ENCODE measurements around the gene SAMD14. TPM values are rescaled to one million over a fixed set of nuclear protein-coding genes. Genes with fewer than 3 reads are reported as not detected.
A peak's percentile ranks its signal among the peaks of the same experiment; 100 is the strongest.

SAMD14 gene
- total RNA-seq, 4 donors from 2014 or later: 0.04 to 3.8 (median 0.31) TPM; not detected in 1

DNA sequence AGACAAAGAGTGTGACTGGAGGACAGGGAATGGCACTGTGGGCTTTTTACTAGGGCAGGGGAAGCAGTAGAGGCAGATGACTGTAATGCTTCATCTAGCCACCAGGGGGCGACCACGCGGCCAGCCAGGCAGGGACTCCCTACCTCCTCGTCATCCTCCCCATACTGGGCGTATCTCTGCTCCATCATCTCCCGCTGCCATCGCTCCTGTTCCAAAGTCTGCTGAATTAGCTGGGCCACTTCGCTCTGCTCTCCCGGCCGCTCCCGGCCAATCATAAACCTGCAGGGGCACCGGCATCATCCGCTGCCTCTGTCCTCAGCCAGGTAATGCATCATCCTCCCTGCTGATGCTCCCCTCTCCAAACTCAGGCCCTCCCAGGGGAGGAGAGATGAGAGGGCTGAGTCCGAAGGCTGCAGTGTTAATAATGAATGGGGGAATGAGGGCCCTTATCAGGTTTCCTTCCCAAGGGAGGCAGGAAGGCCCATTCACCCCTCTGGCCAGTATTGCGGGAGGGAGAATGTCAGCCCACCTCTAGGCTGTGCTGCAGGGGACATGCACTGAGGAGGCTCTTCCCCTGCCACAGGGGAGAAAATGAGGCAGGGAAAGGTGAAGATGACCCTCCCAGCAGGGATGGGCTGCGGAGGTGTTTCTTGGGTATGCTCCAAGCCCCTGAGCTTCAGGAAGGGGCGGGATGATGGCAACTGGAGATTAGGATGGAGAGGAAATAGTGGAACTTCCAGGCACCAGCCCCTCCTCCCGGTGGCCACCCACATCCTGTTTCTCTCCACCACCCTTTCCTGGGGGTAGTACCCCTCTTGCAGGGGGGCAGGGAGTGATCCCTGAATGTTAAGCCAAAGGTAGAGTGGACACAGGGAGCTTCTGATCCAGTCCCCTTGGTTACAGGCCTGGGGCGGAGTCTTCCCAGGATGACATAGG lies 10.3 kb upstream of the SAMD14 start:
- Histone ChIP-seq H3K4me3 (no peak overlapping the region), H3K9me3 (no peaks in the 10 kb centered on the region), H3K27ac (peak overlapping the region in 3 of 4 donors; percentile 34 to 60 (median 53)), H3K36me3 (peaks cover 0 to 66% of the 10 kb centered on the region in 2 donors), H3K27me3 (no peaks in the 10 kb centered on the region), H3K4me1 (peaks cover 5 to 19% of the 10 kb centered on the region in 2 donors)
- in situ Hi-C loops (cut with MboI; ENCODE audit: low sequenced_read_pairs in 4 of 4): no loop called here
- DNase-seq (peak; percentile 57 to 78), ATAC-seq (peak; percentile 71 to 82)
- intact Hi-C loops (cut with DNase I; ENCODE audit: low total_unique reads): loop anchor here (1.0 kb wide), 1 partner anchor 21 kb away; no protein-coding TSS in a partner anchor
- TF ChIP-seq, protein P1, sequence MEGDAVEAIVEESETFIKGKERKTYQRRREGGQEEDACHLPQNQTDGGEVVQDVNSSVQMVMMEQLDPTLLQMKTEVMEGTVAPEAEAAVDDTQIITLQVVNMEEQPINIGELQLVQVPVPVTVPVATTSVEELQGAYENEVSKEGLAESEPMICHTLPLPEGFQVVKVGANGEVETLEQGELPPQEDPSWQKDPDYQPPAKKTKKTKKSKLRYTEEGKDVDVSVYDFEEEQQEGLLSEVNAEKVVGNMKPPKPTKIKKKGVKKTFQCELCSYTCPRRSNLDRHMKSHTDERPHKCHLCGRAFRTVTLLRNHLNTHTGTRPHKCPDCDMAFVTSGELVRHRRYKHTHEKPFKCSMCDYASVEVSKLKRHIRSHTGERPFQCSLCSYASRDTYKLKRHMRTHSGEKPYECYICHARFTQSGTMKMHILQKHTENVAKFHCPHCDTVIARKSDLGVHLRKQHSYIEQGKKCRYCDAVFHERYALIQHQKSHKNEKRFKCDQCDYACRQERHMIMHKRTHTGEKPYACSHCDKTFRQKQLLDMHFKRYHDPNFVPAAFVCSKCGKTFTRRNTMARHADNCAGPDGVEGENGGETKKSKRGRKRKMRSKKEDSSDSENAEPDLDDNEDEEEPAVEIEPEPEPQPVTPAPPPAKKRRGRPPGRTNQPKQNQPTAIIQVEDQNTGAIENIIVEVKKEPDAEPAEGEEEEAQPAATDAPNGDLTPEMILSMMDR (IDR thresholded peaks at IDR 0.05 in 4 of 5, conservative IDR thresholded peaks at IDR 0.05 in 1 of 5): peak; percentile 93 to 98 (median 97)
- TF ChIP-seq POLR2A (IDR thresholded peaks at IDR 0.05): no peak

DNA sequence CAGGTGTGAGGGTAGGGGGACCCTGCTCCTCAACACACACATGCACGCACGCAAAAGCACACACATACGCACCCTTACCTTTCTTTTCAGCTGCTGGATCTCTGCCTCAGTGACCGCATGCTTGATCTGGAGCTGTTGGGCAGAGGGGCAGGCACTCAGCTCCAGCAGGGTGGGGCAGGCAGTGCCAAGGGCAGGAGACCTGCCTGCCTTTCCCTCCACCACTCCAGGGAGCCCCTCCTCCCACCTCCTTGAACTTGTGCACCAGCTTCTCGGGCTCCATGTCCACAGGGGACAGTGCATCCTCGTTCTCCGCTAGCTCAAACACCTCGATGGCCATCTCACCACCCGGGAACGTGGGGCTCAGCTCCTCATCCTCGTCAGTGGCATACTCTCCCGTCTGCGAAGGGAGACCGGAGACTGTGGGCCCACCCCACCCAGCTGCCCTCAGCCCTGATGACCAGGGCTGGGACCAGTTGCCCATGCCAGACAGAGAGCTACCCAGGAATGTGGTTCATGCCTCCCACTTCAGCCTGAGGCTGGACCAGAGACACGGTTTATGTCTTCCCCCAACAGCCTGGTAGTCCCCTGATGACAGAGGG lies 9.3 kb upstream of the SAMD14 start:
- Histone ChIP-seq H3K27me3 (no peaks in the 10 kb centered on the region), H3K9me3 (no peaks in the 10 kb centered on the region), H3K36me3 (peaks cover 0 to 67% of the 10 kb centered on the region in 2 donors), H3K4me1 (peaks cover 11 to 19% of the 10 kb centered on the region in 2 donors), H3K27ac (peak overlapping the region in 2 of 4 donors; percentile 34 to 53), H3K4me3 (no peak overlapping the region)
- ATAC-seq (no peak), DNase-seq (no peak)
- intact Hi-C loops (cut with DNase I; ENCODE audit: low total_unique reads) (no loop called here), in situ Hi-C loops (cut with MboI; ENCODE audit: low sequenced_read_pairs in 4 of 4) (no loop called here)
- no peak for TF ChIP-seq POLR2A (IDR thresholded peaks at IDR 0.05)
- TF ChIP-seq, protein P1 (IDR thresholded peaks at IDR 0.05 in 4 of 5, conservative IDR thresholded peaks at IDR 0.05 in 1 of 5): no peak

DNA sequence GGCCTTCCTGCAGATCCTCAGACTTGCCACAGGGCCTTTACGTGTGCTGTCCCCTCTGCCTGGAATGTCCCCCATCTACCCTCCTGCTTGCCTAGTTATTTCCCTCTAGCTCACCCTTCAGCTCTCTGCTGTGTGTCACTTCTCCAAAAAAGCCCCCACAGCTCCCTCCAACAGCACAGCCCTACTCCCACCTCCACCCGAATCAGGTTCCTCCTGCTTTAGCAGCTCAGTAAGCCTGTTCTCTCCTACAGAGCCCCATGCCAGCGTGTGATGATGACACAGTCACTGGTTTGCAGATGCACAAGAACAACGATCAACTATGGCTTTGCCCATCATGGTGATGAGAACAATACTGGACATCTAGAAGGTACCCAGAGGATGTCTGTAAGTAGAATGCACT lies 7.1 kb upstream of the SAMD14 start:
- no peak overlapping the region for H3K4me3 ChIP-seq
- peaks cover 0 to 55% of the 10 kb centered on the region in 2 donors for H3K36me3 ChIP-seq
- no peaks in the 10 kb centered on the region for H3K9me3 ChIP-seq
- H3K27me3 ChIP-seq: no peaks in the 10 kb centered on the region
- in situ Hi-C loops (cut with MboI; ENCODE audit: low sequenced_read_pairs in 4 of 4) (no loop called here), intact Hi-C loops (cut with DNase I; ENCODE audit: low total_unique reads) (no loop called here)
- ATAC-seq (no peak), DNase-seq (no peak)
- H3K4me1 ChIP-seq: peaks cover 32 to 40% of the 10 kb centered on the region in 2 donors
- no peak for TF ChIP-seq POLR2A (IDR thresholded peaks at IDR 0.05)
- TF ChIP-seq, protein P1 (IDR thresholded peaks at IDR 0.05 in 4 of 5, conservative IDR thresholded peaks at IDR 0.05 in 1 of 5): no peak
- H3K27ac ChIP-seq: no peak overlapping the region

DNA sequence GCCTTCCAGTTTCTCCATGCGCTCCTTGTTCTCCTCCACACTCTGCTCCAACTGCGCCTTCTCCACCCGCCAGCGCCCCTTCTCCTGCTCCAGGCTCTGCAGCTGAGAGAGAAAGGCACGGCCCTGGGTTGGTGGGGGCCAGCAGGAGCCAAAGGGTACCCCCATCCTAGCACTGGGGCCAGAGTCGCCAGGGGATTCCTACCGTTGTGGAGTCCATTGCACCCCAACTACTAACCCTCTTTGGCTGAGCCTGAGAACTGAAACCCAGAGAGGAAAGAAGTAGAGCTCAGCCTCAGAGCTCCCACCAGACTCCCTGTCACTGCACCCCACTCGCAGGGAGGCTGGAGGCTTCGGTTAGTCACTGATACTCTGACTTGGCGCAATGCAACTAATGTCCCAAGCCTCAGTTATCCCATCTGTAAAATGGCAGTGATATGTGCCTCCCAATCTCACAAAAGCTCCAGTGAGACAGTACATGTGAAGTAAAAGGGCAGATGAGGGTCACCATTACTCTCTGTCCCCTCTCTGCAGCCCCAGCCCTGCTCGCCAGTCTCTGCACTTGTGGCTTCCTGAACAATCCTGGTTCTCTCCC lies 6.2 kb upstream of the SAMD14 start:
- TF ChIP-seq, protein P1 (IDR thresholded peaks at IDR 0.05 in 4 of 5, conservative IDR thresholded peaks at IDR 0.05 in 1 of 5): no peak
- no peak for TF ChIP-seq POLR2A (IDR thresholded peaks at IDR 0.05)

More for the DNA sequence above, 6.2 kb upstream of the SAMD14 start:
- peaks cover 0 to 51% of the 10 kb centered on the region in 2 donors for H3K36me3 ChIP-seq
- no peaks in the 10 kb centered on the region for H3K27me3 ChIP-seq
- H3K27ac ChIP-seq: no peak overlapping the region
- DNase-seq (no peak), ATAC-seq (no peak)
- intact Hi-C loops (cut with DNase I; ENCODE audit: low total_unique reads) (no loop called here), in situ Hi-C loops (cut with MboI; ENCODE audit: low sequenced_read_pairs in 4 of 4) (no loop called here)
- no peaks in the 10 kb centered on the region for H3K9me3 ChIP-seq
- no peak overlapping the region for H3K4me3 ChIP-seq
- H3K4me1 ChIP-seq: peaks cover 34 to 45% of the 10 kb centered on the region in 2 donors
